ENCODE data around the gene PHF21A. TPM values are rescaled to one million over a fixed set of nuclear protein-coding genes. Genes with fewer than 3 reads are reported as not detected.

Gene PHF21A
- total and polyA plus RNA-seq, 2 of the 13 experiments (the other 11 are each of a cell fraction or from before 2014, with no cell fraction given) = 4.1 to 34.6 TPM

DNA sequence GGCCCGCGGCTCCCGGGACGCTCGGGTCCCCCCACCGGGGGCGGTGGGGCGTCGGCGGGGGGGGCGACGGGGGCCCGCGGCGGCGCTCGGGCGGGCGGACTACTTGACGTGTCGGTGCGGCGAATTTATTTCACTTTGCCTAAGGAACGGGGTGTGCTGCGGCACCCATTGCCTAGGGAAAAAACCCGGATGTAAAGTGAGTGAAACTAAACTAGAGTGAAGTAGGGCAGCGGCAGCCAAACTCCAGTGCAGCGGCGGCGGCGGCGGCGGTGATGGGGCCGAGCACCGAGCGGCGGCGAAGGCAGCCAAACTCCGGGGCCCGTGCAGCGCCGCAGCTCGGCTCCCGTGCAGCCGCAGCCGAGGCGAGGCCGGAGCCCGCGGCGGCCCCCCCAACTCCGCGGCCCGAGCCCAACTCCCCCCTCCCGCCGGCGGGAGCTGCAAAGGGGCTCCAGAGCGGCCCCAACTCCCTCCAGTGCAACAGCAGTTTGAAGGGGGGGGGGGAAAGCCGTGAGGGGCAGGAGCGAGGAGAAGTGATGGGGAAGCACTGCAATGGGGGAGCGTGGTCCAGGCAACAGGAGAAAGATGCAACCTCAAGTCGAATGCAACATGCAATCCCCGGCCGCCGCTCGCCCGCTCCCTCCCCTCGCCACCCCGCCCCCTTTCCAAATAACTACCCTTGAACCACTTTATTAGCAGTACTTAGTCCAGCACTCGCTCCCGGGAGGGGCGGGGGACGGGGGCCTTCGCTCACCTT is 647 bp upstream of the PHF21A start (continued):
- TF ChIP-seq MAZ (IDR thresholded peaks at IDR 0.05; ENCODE audit: borderline replicate concordance, low read depth, low read length) = no peak
- TF ChIP-seq MAZ (CRISPR knock-in tag; IDR thresholded peaks at IDR 0.05; ENCODE audit: low read depth) = no peak; the same call in none of the 2 replicates
- TF ChIP-seq ZNF383 (CRISPR knock-in tag; IDR thresholded peaks at IDR 0.05; ENCODE audit: borderline replicate concordance) = no peak
- no peak for TF ChIP-seq SCMH1 (CRISPR knock-in tag; IDR thresholded peaks at IDR 0.05; ENCODE audit: borderline replicate concordance)
- no peak for TF ChIP-seq ZNF260 (CRISPR knock-in tag; IDR thresholded peaks at IDR 0.05; ENCODE audit: borderline replicate concordance, low read depth)
- no peak for TF ChIP-seq ZNF207 (IDR thresholded peaks at IDR 0.05; ENCODE audit: borderline replicate concordance)
- TF ChIP-seq ZBTB21 (CRISPR knock-in tag; IDR thresholded peaks at IDR 0.05) = no peak
- TF ChIP-seq ZNF326 (CRISPR knock-in tag; IDR thresholded peaks at IDR 0.05; ENCODE audit: borderline replicate concordance) = no peak
- TF ChIP-seq ZNF205 (CRISPR knock-in tag; IDR thresholded peaks at IDR 0.05) = no peak
- TF ChIP-seq POLR2AphosphoS5 (IDR thresholded peaks at IDR 0.05; ENCODE audit: low read depth, low read length) = peak; percentile 52
- TF ChIP-seq, protein P1, sequence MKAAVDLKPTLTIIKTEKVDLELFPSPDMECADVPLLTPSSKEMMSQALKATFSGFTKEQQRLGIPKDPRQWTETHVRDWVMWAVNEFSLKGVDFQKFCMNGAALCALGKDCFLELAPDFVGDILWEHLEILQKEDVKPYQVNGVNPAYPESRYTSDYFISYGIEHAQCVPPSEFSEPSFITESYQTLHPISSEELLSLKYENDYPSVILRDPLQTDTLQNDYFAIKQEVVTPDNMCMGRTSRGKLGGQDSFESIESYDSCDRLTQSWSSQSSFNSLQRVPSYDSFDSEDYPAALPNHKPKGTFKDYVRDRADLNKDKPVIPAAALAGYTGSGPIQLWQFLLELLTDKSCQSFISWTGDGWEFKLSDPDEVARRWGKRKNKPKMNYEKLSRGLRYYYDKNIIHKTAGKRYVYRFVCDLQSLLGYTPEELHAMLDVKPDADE (CRISPR knock-in tag; IDR thresholded peaks at IDR 0.05) = no peak
- peak; percentile 73 for TF ChIP-seq ASH2L (IDR thresholded peaks at IDR 0.05; ENCODE audit: insufficient read length, low read depth, low read length)
- no peak for TF ChIP-seq TSC22D2 (CRISPR knock-in tag; IDR thresholded peaks at IDR 0.05; ENCODE audit: borderline replicate concordance)
- no peak for TF ChIP-seq EED (CRISPR knock-in tag; IDR thresholded peaks at IDR 0.05)
- no peak for TF ChIP-seq ZNF317 (CRISPR knock-in tag; IDR thresholded peaks at IDR 0.05)
- TF ChIP-seq MATR3 (CRISPR knock-in tag; IDR thresholded peaks at IDR 0.05) = no peak
- TF ChIP-seq ATF1 (CRISPR knock-in tag; IDR thresholded peaks at IDR 0.05) = no peak
- TF ChIP-seq ZNF788 (CRISPR knock-in tag; IDR thresholded peaks at IDR 0.05; ENCODE audit: borderline replicate concordance) = peak; percentile 28; the same call in 1 of the 2 replicates
- TF ChIP-seq ZNF619 (CRISPR knock-in tag; IDR thresholded peaks at IDR 0.05) = no peak
- no peak for TF ChIP-seq ZNF577 (CRISPR knock-in tag; IDR thresholded peaks at IDR 0.05; ENCODE audit: borderline replicate concordance, low read depth)
- TF ChIP-seq PHF21A (CRISPR knock-in tag; IDR thresholded peaks at IDR 0.05) = peak; percentile 100
- TF ChIP-seq CSRNP1 (CRISPR knock-in tag; IDR thresholded peaks at IDR 0.05) = no peak
- TF ChIP-seq ZNF329 (CRISPR knock-in tag; IDR thresholded peaks at IDR 0.05; ENCODE audit: low read depth) = no peak
- TF ChIP-seq ELF3 (CRISPR knock-in tag; IDR thresholded peaks at IDR 0.05) = no peak
- TF ChIP-seq ZNF136 (CRISPR knock-in tag; IDR thresholded peaks at IDR 0.05; ENCODE audit: low read depth) = no peak
- TF ChIP-seq SYNCRIP (IDR thresholded peaks at IDR 0.05; ENCODE audit: insufficient read depth, low read depth, low read length) = no peak
- no peak for TF ChIP-seq ZEB1 (IDR thresholded peaks at IDR 0.05; ENCODE audit: insufficient replicate concordance, low read depth)
- no peak for TF ChIP-seq ZNF230 (CRISPR knock-in tag; IDR thresholded peaks at IDR 0.05)
- TF ChIP-seq ZNF747 (CRISPR knock-in tag; IDR thresholded peaks at IDR 0.05; ENCODE audit: borderline replicate concordance) = no peak
- TF ChIP-seq ZNF841 (CRISPR knock-in tag; IDR thresholded peaks at IDR 0.05; ENCODE audit: borderline replicate concordance) = no peak
